ENCODE results near the gene TLR5.

Gene TLR5

DNA sequence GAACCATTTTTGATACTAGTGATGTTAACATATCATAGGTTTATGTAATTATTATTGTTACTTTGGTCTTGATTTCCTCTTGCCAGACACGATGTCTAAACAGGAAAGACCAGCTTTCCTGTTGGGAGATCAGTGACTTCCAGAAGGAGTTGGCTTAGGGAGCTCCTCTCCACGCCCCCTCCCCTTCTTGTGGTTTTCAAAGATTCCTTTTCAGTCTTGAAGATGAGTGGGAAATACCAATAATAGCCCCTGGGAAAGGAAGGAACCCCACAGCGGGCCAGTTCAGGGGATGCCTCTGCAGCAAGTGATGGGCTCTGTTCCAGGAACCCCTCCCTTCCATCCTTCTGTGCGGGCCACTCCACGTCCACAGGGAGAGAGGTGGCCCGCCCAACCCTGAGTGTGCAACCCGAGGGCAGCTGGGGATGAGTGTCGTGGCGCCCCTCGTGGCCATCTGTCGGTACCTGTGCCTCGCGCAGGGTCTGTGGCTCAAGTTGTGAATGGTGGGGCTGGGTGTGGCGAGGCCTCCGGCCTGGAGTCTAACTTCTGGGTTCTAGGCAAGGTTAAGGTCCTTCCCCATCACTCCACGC, 65.7 kb downstream of the TLR5 start:
- no peaks in the 10 kb centered on the region for H3K9me2 ChIP-seq (replicated peaks; ENCODE audit: insufficient read depth, low read length)
- no peak overlapping the region for H3K27ac ChIP-seq (ENCODE audit: low read depth, low read length)

DNA sequence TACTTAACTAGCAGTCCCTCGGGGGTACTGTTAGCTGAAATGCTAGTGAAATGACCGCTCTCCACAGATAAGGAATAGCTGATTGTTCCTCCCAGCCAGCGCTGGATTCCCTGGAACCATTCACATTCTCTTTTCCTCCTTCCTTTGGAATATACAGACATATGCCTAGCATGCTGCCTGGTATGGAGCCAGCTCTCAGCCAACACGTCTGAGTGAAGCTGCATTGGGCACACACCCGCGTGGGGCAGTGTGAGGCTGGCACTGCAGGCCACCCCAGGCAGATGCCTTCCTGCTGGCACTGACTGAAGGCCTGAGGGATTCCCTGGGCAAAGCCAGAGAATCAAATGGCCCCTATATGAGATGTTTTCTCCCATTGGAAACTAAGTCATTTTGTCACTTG, 66.7 kb downstream of the TLR5 start:
- Histone ChIP-seq H3K9me2 (replicated peaks; ENCODE audit: insufficient read depth, low read length) (no peaks in the 10 kb centered on the region), H4K20me1 (ENCODE audit: low read depth, low read length) (no peaks in the 10 kb centered on the region), H3K27me3 (ENCODE audit: low read length) (no peaks in the 10 kb centered on the region), H3K27ac (ENCODE audit: low read depth, low read length) (no peak overlapping the region), H3F3A (ENCODE audit: insufficient read depth) (no peaks in the 10 kb centered on the region), H2AFZ (ENCODE audit: low read depth, low read length, severe bottlenecking) (no peak overlapping the region), H3K36me3 (ENCODE audit: low read length) (no peaks in the 10 kb centered on the region), H3K79me2 (ENCODE audit: insufficient read depth, low read length) (no peaks in the 10 kb centered on the region), H3K4me3 (ENCODE audit: insufficient read depth, low read length, poor library complexity, severe bottlenecking) (no peak overlapping the region), H3K9ac (ENCODE audit: low read length) (no peak overlapping the region), H3K9me3 (ENCODE audit: insufficient read depth, low read length) (no peaks in the 10 kb centered on the region), H3K4me2 (ENCODE audit: low read depth, low read length, poor library complexity, severe bottlenecking) (no peak overlapping the region)
- TF ChIP-seq, protein P1, sequence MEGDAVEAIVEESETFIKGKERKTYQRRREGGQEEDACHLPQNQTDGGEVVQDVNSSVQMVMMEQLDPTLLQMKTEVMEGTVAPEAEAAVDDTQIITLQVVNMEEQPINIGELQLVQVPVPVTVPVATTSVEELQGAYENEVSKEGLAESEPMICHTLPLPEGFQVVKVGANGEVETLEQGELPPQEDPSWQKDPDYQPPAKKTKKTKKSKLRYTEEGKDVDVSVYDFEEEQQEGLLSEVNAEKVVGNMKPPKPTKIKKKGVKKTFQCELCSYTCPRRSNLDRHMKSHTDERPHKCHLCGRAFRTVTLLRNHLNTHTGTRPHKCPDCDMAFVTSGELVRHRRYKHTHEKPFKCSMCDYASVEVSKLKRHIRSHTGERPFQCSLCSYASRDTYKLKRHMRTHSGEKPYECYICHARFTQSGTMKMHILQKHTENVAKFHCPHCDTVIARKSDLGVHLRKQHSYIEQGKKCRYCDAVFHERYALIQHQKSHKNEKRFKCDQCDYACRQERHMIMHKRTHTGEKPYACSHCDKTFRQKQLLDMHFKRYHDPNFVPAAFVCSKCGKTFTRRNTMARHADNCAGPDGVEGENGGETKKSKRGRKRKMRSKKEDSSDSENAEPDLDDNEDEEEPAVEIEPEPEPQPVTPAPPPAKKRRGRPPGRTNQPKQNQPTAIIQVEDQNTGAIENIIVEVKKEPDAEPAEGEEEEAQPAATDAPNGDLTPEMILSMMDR (IDR thresholded peaks at IDR 0.05; ENCODE audit: insufficient read depth, low read length, poor library complexity, severe bottlenecking): no peak
- TF ChIP-seq EZH2phosphoT487 (conservative IDR thresholded peaks at IDR 0.05; ENCODE audit: low read length): no peak

More for the DNA sequence above, 65.7 kb downstream of the TLR5 start:
- Histone ChIP-seq H4K20me1 (ENCODE audit: low read depth, low read length) (no peaks in the 10 kb centered on the region), H3K4me2 (ENCODE audit: low read depth, low read length, poor library complexity, severe bottlenecking) (no peak overlapping the region), H3K36me3 (ENCODE audit: low read length) (no peaks in the 10 kb centered on the region), H3K9ac (ENCODE audit: low read length) (no peak overlapping the region), H3K27me3 (ENCODE audit: low read length) (no peaks in the 10 kb centered on the region), H3F3A (ENCODE audit: insufficient read depth) (no peaks in the 10 kb centered on the region), H3K9me3 (ENCODE audit: insufficient read depth, low read length) (no peaks in the 10 kb centered on the region), H2AFZ (ENCODE audit: low read depth, low read length, severe bottlenecking) (no peak overlapping the region), H3K79me2 (ENCODE audit: insufficient read depth, low read length) (no peaks in the 10 kb centered on the region), H3K4me3 (ENCODE audit: insufficient read depth, low read length, poor library complexity, severe bottlenecking) (no peak overlapping the region)
- TF ChIP-seq EZH2phosphoT487 (conservative IDR thresholded peaks at IDR 0.05; ENCODE audit: low read length): no peak
- TF ChIP-seq, protein P1 (IDR thresholded peaks at IDR 0.05; ENCODE audit: insufficient read depth, low read length, poor library complexity, severe bottlenecking): no peak

DNA sequence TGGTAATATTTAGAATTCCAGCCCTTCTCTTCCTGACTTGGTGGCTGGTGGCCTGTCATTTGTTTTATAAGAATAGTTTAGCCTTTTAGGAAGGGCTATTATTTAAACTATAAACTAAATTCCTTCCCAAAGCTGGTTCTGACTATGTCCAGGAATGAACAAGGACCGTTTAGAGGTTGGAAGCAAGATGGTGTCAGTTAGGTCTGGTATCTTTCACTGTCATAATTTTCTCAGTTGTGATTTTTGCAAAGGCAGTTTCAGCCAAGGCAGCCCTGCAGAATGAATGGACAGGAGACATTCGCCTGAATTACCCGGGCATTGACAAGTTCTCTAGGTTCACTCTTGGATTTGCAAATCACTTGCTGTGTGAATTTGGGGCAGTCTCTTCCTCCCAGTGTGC, 67.2 kb downstream of the TLR5 start:
- Histone ChIP-seq H3K9ac (ENCODE audit: low read length) (no peak overlapping the region), H3F3A (ENCODE audit: insufficient read depth) (no peaks in the 10 kb centered on the region), H3K4me3 (ENCODE audit: insufficient read depth, low read length, poor library complexity, severe bottlenecking) (no peak overlapping the region), H3K27me3 (ENCODE audit: low read length) (no peaks in the 10 kb centered on the region), H3K36me3 (ENCODE audit: low read length) (no peaks in the 10 kb centered on the region), H3K9me3 (ENCODE audit: insufficient read depth, low read length) (no peaks in the 10 kb centered on the region), H2AFZ (ENCODE audit: low read depth, low read length, severe bottlenecking) (no peak overlapping the region), H3K27ac (ENCODE audit: low read depth, low read length) (no peak overlapping the region), H3K79me2 (ENCODE audit: insufficient read depth, low read length) (no peaks in the 10 kb centered on the region), H3K4me2 (ENCODE audit: low read depth, low read length, poor library complexity, severe bottlenecking) (no peak overlapping the region), H4K20me1 (ENCODE audit: low read depth, low read length) (no peaks in the 10 kb centered on the region), H3K9me2 (replicated peaks; ENCODE audit: insufficient read depth, low read length) (no peaks in the 10 kb centered on the region)
- no peak for TF ChIP-seq EZH2phosphoT487 (conservative IDR thresholded peaks at IDR 0.05; ENCODE audit: low read length)
- TF ChIP-seq, protein P1 (IDR thresholded peaks at IDR 0.05; ENCODE audit: insufficient read depth, low read length, poor library complexity, severe bottlenecking): no peak

Data from SU-DHL-6 (cell line).